A172 (cell line): ENCODE data around the gene VNN1. TPM values are rescaled to one million over a fixed set of nuclear protein-coding genes. Genes with fewer than 3 reads are reported as not detected.
"Not testable (repeated sequence)": the region's sequence is repeated elsewhere in the genome, so short reads cannot be mapped to it uniquely, and the experiment has no call there.

ENCODE experiments used
- DNase-seq: peaks from one replicate; pipeline ENCODE4 v3.0.0-alpha.2; 2015; ENCODE audit warnings: low spot score
- total RNA-seq: library from RNA; depleted of rRNA; stranded (reverse); fragments of >200 nt; shearing (Covaris generic); gene quantifications from 2 replicates; pipeline ENCODE4 v1.2.3, GENCODE V29; 2014

The VNN1 gene
- total RNA-seq, 1 experiment from 2014 or later, result 0.71 TPM

DNA sequence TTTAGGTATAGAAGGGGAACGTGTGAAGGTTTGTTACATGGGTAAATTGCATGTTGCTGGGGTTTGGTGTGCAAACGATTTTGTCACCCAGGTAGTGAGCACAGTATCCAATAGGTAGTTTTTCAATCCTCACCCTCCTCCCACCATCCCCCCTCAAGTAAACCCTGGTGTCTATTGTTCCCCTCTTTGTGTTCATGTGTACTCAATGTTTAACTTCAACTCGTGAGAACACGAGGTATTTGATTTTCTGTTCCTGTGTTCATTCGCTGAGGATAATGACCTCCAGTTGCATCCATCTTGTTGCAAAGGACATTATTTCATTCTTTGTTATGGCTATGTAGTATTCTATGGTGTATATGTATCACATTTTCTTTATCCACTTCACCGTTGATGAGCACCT, 11.6 kb upstream of the VNN1 start:
- no peak for DNase-seq

DNA sequence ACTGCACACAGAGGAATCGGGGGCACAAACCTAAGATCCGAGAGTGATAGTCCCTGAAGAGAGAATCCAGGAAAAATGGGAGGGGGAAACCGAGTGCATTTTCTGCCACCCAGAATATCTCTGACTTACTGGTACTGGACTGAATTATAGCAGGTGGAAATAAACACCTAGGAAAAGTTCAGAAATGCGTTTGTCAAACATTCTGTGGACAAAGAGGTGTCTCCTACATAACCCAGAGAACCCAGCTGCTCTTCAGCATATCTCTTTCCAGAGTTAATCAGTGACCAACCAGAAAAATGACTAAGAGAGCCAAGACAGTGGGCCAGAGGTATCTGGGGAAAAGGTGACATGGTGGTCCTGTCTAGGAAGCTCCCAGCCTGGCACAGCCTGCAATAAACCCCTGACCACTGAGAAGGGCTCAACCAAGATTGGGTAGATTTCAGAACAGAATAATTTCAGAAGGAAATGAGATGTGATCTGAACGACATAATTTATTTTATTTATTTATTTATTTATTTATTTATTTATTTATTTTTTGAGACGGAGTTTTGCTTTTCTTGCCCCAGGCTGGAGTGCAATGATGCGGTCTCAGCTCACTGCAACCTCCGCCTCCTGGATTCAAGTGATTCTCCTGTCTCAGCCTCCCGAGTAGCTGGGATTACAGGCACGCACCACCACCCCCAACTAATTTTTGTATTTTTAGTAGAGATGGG, 6.0 kb upstream of the VNN1 start:
- no peak for DNase-seq

DNA sequence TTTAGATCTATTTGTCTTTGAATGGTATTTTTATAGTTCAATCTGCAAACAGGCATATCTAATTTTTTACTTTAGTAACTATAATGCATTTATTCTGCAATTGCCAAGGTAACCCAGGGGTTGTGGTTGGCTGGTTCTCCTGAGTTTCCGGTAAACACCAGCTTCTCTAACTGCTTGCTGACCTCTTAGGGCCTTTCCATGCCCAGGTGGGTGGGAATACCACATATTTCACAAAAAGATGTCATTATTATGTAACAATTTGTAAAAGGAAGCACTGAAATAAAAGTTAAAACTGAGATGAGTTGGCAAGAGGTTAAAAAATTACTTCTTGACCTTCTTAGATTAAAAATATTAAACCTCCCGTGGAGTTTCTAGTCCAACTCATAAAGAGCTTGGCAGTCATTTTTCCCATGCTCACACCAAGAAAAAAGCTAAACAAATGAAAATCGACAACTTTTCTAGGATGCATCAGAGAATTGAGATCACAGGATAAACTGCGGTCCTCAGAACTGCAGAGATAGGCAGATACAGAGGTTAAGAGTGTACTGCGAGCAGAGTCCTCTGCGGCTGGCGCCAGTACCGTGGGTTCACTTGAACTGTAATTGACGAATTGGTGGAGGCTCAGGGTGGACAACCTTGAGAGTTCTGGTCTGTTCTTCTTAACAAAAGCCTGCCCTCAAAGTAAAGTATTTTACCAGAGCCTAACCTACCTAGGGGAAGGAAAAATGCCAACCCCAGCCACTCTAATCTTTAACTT, 2.2 kb upstream of the VNN1 start:
- no peak for DNase-seq

GRCh38 chr6:132715204-132715603, 1.3 kb upstream of the VNN1 start:
- peak; percentile 45 for DNase-seq

DNA sequence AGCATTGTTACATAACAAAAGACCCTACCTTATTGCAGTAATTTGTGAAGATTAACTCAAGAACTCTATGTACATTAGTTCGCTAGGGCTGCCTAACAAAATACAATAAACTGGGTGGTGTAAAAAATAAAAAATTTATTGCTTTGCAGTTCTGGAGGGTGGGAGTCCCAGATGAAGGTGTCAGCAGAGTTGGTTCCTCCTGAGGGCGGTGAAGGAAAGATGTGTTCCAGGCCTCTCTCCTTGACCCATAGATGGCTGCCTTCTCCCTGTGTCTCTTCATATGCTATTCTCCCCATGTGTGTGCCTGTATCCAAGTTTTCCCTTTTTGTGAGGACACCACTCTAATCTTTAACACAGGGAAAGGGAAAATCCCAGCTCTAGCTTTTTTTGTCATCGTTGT, 305 bp upstream of the VNN1 start:
- DNase-seq, result no peak

GRCh38 chr6:132712366-132712765, 1.5 kb downstream of the VNN1 start:
- DNase-seq, result peak; percentile 40

GRCh38 chr6:132708771-132709170, 5.1 kb downstream of the VNN1 start:
- no peak for DNase-seq

GRCh38 chr6:132708002-132708401, 5.9 kb downstream of the VNN1 start:
- no peak for DNase-seq

- not testable (repeated sequence) for DNase-seq
Observed at GRCh38 chr6:132706756-132707155, 7.1 kb downstream of the VNN1 start.

GRCh38 chr6:132703936-132704335, 9.9 kb downstream of the VNN1 start:
- DNase-seq, result no peak

GRCh38 chr6:132698608-132699007, 15.2 kb downstream of the VNN1 start:
- no peak for DNase-seq

DNA sequence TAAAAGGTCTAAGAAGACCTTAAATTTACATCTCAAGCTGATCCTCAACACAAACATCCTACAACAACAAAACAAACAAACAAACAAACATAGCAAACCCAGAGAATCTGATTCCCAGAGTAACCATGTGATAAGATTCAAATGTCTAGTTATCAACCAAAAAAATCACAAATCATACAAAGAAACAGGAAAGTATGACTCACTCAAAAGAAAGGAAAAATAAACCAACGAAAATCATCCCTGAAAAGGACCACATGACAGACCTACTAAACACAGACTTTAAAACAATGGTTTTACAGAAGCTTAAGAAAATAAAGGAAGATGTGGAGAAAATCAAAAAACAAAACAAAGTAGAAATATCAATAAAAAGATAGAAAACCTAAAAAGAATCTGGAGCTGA, 18.1 kb downstream of the VNN1 start:
- DNase-seq, result peak; percentile 3

- DNase-seq, result no peak
Observed at GRCh38 chr6:132693478-132693877, 20.4 kb downstream of the VNN1 start.

DNA sequence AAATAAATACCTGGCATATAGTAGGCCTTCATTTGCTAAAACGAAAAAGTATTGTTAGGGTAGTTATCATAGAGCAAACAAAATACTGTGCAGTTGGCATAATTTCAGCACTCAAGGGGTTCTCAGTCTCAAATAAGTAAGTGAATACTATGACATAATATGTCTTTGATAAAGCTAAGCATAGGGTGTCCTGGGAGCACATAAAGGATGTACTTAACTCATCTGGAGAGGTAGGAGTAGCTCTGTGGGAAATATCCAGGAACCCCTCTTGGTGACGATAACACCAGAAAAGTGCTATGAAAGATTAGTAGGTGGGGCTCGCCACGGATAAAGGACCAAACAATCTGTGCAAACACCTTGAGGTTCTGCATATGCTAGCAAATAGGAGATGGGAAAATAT, 23.2 kb downstream of the VNN1 start:
- no peak for DNase-seq

- peak; percentile 83 for DNase-seq
Observed at GRCh38 chr6:132687306-132687705, 26.5 kb downstream of the VNN1 start.

- DNase-seq, result no peak
Observed at GRCh38 chr6:132686531-132686930, 27.3 kb downstream of the VNN1 start.

GRCh38 chr6:132685009-132685408, 28.8 kb downstream of the VNN1 start:
- no peak for DNase-seq

DNA sequence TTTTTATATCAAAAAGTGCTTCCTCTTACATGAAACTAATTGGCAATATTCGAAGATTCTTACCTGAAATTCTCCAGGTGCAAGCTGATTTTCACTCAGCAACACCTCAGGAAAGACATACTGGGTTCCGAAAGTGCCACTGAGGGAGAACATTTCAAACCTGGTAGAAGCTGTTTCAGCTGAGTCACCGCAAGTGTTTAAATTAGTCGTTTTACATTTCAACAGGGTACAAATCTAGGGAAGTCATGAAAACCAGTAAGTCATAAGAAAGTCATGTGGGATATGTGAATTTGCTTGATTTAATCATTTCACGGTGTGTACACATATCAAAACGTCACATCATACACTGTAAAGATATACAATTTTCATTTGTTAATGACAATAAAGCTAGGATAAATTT, 29.6 kb downstream of the VNN1 start:
- DNase-seq, result no peak

- peak; percentile 50 for DNase-seq
Observed at GRCh38 chr6:132683543-132683942, 30.3 kb downstream of the VNN1 start.

DNA sequence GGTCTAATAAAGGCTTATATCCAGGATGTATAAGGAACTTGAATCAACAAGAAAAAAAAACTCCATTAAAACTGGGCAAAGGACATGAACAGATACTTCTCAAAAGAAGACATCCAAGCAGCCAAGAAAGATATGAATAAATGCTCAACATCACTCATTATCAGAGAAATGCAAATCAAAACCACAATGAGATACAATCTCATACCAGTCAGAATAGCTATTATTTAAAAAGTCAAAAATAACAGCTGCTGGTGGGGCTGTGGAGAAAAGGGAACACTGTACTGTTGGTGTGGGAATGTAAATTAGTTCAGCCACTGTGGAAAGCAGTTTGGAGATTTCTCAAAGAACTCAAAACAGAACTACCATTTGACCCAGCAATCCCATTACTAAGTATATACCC, 34.8 kb downstream of the VNN1 start:
- DNase-seq, result not testable (repeated sequence)

- DNase-seq, result no peak
Observed at GRCh38 chr6:132675749-132676148, 38.1 kb downstream of the VNN1 start.

DNA sequence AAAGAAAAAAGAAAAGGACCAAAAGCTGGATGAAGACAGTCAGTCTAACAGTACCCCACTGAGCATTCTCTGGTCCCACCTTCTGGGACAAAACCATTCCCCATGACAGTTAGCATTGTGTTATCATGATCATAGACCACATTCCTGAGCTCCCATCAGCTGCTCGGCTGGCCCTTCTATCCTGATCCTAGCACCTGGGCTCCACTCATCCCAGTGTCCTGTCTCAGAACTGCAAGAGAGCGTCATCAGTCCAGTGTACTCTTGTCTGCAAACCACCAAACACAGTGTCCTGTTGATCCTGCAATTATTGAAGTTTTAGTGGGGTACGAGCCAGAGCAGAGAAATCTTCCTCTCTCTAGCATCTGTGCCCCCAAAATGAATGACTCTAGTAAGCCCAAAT, 38.9 kb downstream of the VNN1 start:
- no peak for DNase-seq

GRCh38 chr6:132673376-132674094, 40.3 kb downstream of the VNN1 start:
- DNase-seq, result no peak
